NOMO-1 treated with dmso at 0.1 percent for 144 hours (cell line): ENCODE data around the gene UNC79.

Experiments used
- DNase-seq: peaks from one replicate; lab custom pipeline; 2025; ENCODE audit not compliant: unreplicated experiment; lab: John Stamatoyannopoulos, UW

Gene UNC79

GRCh38 chr14:93723001-93723400, 292.3 kb downstream of the UNC79 start:
- no peak for DNase-seq

DNA sequence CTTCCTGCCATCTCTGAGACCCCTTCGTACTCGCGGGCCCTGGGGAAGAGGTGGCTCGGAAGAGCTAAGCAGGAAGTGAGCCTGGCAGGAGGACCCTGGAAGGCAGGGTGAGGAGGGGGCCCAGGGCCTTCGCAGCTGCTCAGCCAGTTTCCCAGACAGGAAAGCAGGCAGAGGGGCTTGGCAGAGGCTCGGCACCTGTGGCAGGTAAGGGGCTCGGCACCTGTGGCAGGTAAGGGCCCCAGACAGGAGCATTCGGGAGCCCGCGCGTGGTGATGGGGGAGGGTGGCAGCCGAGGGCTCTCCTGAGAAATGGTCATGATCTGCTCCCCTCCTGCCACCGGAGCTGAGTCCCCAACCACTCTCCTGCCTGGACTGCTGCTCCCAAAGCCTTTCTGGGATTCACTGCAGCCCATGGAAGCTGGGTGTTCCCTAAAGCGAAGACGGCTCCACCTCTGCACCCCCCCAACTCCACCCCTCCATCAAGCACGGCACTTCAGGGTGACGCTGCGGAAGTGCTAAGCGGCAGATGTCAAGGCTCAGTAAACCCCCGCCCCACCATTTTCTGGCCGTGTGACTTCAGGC, 294.4 kb downstream of the UNC79 start:
- no peak for DNase-seq

DNA sequence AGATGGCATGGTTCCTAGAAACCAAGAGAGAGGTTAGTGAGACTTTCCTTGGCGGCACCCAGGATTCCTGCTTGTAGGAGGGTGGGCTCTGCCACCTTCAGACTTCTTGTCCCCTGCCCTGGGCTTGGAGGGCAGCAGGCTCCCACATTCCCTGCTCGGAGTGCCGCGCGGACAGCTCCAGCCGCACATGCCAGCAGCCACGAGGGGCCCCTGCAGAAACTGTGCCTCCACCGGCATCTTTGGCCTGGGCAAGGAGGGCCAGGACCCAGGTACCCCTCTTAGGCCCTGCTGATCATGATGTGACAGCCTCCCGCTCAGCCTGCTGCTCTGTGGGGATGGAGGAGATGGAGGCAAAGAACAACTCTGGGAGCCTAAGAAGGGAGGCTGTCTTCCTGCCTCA, 295.3 kb downstream of the UNC79 start:
- no peak for DNase-seq

DNA sequence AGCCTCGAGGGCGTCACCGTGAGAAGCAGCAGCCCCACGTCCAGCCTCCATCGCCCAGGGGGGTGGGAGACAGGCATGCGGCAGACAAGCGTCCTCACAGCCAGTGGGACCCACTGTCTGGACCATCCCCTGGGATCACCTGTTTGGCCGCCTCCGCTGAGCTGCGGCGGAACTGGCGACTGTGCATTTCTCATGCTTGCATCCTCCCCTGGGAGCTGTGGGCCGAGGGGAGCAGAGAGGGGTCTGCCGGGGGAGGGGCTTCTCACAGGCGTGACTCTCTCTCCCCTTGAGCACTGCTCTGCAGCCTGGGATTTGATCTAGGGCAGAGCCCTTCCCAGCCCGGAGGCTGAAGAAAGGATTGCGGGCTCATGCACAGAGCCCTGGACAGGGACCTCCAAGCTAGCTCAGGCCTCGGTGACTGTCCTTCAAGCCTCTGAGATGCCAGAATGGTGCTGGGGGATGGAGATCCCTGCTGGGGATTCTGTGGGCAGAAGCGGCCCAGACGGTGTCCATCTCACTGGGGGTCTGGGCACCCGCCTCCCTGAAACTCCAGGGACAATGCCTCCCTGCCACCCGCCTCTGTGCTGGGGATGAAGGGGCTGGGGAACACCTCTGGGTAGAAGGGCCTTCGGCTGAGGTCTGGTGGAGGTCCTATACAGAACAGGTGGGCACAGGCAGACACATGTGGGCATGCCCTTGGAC, 296.5 kb downstream of the UNC79 start:
- no peak for DNase-seq

DNA sequence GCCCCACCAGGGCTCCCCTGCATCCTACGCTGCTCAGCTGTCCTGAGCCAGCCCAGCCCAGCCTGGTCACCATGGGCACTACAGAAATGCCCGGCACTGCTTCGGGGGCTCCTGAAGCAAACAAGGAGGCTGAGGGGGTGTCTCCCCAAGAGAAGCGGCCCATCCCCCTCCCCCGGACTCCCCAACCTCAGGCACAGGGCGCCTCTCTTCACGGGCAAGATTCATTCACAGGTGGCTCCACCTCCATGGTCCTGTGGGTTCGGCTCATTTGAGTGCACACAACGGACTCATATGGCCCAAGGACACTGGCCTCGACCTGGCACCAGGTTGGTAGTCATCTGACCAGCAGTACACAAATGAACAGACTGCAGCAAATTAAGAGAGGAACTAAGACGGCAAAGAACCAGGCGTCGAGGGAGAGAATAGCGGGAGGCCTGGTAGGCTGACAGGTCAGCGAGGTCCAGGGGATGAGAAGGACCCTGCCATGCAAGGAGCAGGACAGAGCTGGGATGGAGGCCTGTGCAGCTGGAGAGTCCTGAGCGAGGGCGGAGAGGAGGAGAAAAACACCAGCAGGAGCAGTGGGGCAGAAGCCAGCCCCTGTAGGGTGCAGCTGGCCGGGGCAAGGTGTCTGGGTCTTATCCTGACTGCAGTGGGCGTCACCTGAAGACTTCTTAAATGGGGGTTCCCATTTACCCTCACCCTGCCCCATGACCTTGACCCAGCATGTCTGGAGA, 297.3 kb downstream of the UNC79 start:
- no peak for DNase-seq

DNA sequence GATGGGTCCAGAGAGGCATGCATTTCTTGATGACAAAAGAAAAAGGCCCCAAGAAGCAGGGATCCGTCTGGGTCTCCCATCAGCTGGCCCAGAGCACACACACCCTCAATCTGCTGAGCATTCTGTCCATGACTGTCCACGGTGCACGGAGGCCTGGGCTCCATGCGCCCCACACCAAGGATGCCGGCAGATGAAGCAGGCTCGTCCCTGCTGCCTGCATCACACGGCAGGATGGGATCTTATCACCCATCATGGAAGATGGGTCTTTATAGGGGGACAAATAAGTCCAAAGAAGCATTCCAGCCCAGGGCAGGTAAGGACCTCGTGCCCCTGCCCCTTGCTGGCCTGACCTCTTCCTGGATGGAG, 297.9 kb downstream of the UNC79 start:
- DNase-seq: no peak

- no peak for DNase-seq
These were observed 299.3 kb downstream of the UNC79 start for GRCh38 chr14:93729993-93730392.

DNA sequence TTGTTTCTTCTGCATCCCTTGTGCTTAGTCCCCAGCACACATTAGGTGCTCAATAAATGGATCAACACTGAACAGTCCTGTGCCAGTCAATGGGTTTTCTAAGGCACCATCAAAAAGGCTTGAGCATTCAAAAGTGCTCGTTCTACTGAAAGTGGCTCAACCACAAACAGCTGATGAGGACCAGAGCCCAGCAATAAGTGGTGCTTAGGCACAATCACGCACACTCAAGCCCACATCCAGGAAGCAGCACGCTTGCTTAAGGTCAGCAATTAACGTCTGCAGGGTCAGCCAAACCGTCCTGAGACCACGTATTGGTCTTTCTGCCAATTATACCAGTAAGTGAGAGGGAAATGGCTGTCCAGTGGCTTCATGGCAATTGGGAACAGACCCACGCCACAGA, 301.0 kb downstream of the UNC79 start:
- no peak for DNase-seq

GRCh38 chr14:93732524-93732923, 301.8 kb downstream of the UNC79 start:
- DNase-seq: no peak

DNA sequence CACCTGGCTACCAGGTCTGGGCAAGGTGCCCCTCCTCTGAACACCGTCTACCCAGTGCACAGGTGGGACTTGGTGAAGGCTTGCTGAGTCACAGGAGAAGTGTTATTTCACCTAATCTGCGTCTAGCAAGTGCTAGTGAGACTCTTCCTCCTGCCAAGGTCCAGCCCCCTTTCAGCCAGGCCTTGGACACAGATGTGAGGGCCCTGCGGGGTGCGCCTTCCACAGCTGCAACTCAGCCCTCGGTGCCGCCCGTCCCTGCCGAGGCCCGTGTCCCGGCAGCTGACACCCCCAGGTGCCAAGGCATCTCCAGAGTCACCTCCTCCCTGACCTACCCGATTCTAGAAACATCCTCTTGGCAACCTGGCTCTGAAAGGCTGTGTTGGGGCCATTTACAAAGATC, 302.5 kb downstream of the UNC79 start:
- DNase-seq: no peak

GRCh38 chr14:93733631-93734030, 302.9 kb downstream of the UNC79 start:
- no peak for DNase-seq

GRCh38 chr14:93734086-93734822, 303.5 kb downstream of the UNC79 start:
- DNase-seq: no peak

DNA sequence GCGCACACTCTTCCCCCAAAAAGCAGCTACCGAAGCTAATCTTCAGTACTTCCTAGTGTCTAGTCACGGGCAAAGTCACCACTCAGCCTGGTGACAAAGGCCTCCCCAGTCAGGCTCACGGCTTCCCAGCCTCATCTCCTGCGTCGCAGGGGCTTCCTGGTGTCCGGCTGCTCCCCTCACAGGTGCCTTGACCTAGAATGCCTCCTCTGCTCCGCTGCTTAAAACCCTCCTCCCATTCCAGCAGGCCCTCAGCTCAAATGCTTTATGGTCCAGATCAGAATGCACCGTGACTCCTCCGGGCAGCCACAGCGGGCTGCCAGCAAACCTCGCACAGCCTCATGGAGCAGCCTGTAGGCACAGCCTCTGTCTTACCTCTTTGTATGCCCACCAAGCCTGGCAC, 304.5 kb downstream of the UNC79 start:
- DNase-seq: no peak

DNA sequence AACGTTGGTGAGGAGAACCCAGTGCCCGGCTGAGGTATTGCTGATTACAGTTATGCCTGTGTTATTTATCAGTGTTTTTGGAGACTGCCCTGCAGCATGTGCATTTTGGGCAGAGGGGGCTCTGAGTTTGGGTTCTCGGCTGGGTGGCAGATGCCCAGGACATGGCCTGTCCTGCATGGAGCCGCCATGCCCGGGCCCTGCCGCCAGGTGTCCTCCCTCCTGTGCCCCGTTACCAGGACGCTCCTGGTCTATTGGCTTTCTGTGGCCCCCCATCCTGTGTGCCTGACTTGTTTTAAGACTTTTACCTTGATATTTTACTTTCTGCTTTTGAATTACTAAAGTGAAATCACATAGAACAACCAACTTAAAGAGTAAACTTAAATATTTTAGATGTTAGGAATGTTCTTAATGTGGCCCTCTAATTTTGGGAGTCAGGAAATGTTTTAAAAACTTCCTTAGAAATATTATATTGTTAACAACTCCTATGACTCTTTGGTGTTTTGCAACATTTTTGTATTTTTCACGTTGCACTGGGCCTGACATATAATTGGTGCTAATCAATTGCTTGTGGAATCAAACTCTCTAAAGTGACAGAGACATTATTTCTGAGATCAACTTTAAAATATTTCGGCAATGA, 305.8 kb downstream of the UNC79 start:
- no peak for DNase-seq

DNA sequence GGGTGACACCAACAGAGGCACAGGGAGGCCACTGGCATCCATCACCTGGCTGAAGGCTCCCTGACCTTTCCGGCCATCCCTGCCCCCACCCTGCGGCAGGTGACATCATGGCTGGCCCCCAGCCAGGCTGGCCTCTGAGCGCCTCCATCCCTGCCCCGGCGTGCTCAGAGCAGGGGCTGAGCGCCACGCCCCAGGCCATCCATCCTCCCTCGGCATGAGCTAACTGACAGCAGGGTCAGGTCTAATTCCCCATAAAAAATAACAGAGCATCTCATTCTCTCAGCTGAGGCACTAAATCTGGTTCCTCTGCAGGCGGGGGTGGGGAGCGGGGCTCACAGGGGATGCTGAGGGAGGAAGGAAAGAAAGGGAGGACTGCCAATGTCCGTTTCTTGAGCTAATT, 306.9 kb downstream of the UNC79 start:
- no peak for DNase-seq

DNA sequence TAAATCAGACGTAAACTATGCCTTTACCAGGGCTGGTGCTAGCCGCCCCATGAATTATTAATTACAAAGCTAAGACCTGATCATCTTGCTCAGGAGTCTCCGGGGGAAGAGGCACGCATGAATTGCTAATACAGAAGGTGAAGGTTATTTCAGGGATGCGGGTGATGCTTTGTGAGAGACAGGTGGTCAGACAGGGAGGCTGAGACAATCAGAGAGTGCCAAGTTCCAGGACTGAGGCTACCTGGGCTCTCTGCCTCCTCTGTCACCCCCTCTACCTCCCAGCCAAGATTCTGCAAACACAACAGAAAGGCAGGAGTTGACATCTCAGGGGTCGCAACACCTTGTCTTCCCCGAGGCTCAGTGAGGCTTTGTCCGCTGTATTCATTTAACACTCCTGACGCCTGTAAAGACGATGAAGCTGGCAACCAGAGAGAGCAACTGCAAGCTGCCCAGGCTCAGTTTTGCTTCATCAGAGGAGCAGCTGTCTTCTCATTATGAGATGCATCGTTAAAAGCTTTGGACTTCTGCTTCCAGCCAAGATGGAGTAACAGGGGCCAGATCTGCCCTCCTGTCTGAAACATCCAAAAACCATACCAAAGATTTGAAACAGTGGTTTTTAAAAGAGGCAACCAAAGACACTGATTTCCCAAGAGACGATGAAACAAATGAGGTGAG, 311.0 kb downstream of the UNC79 start:
- DNase-seq: no peak

DNA sequence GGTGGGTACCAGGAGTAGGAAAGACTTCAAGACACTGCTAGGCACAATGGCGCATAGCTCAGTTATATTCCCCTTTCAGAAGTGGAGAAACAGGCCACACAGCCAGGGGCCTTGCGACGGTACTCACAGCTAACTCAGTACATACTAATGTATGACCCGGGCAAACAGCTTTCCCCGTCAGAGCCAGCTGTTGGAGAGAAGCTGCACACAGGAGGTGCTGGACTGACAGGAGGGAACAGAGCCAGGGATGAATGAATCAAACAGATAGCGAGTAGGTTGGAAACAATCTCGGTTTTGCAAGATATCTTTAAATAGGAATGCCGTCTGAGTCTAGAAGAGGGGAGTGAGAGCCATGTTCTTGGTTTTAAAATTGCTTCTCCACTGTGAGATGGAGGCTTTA, 312.0 kb downstream of the UNC79 start:
- no peak for DNase-seq

DNA sequence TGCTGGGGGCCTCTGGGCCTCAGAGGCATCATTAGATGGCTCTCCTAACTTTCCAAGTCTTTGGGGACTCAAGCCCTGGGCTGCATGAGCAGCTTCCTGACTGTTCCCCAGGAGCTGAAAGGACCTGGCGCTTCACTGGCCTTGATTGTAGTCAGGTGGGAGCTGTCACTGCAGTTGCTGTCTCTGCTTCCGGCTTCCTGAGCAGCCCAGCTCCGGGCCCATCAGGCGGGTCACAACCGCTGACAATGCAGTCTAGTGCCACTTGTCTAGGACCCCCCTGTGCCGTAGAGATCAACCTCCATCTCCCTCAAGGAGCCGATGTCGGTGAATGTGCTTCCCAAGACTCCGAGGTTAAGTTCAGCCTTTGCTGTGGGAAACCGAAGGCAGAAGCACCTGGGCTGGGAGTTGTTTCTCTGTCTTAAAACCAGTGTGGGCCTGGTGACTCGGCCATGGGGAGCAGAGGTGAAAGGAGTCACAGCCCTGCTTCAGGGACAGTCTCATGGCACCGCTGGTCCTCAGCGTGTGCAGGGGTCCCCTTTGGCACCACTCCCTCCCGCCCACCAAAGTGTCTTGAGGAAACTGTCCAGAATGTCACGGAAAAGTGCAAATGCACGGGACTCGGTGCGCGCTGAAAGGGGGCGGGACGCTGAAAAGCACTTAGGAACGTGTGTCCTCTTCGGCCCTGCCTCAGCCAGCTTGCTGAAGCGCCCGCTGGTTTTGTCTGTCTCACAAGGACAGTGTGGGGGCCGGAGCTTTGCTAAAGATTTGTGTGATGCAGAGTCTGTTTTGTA, 312.7 kb downstream of the UNC79 start:
- DNase-seq: no peak

DNA sequence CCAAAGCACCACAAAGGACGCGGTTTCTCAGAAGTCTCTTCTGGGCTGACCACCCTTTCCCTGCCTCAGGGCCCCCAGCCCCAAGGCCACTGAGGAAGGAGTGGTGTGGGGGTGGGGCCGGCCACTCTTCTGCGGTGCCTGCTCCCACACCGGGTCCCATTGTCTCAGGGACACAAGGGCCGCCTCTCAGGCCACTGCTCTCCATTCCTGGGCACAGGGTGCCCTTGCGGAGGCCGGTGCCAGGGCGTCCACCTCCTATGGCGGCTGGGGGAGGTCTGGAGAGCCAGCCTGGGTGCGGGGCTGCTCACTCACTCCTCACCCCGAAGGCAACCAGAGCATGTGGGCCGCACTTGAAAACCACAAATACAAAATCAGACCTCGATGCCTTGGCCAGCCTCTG, 313.4 kb downstream of the UNC79 start:
- no peak for DNase-seq

DNA sequence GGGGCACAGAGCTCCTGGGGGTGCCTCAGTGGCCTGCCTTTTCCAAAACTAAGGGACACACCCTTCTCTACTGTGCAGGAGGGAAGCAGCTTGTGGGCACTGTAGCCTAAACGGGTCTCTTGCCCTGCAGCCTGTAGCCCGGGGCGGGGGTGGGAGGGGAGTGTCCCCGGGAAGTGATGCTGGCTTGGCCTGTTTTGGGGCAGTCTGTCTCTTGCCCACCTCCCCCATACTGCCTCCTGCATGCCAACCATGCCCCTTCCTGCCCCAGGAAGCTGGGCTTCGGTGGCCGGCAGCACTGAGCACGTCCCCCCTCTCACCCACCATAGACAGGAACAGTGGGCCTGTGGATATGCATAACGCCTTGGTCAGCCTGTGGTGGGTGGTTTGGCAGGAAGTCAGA, 314.1 kb downstream of the UNC79 start:
- DNase-seq: no peak
